Stimulated activated CD4-positive, alpha-beta T cell treated with anti-CD3 and anti-CD28 coated beads, Interleukin-2, amount 100 ng/mL, for 24 hours (primary cell): ENCODE results near the gene MGP.

Source experiments
- DNase-seq, 2 donors: peaks; one replicate each; pipeline ENCODE4 v3.0.0-alpha.2; 2020

MGP gene

GRCh38 chr12:14885718-14886221, at the start of gene MGP:
TSS of gene MGP (minus strand) at chr12:14885854. CDS start at chr12:14885791, 63 bp downstream.
- no peak for DNase-seq

GRCh38 chr12:14935031-14935430, 49.4 kb upstream of the MGP start:
- no peak for DNase-seq

- no peak for DNase-seq
These were observed 48.9 kb upstream of the MGP start for GRCh38 chr12:14934511-14934910.

GRCh38 chr12:14931791-14932560, 46.3 kb upstream of the MGP start:
- no peak for DNase-seq

GRCh38 chr12:14931359-14931758, 45.7 kb upstream of the MGP start:
- DNase-seq: no peak

GRCh38 chr12:14930299-14930698, 44.6 kb upstream of the MGP start:
- DNase-seq: no peak

GRCh38 chr12:14928931-14929330, 43.3 kb upstream of the MGP start:
- DNase-seq: no peak

- DNase-seq: no peak
These were observed 41.6 kb upstream of the MGP start for GRCh38 chr12:14927267-14927666.

GRCh38 chr12:14924541-14924940, 38.9 kb upstream of the MGP start:
- DNase-seq: no peak

- no peak for DNase-seq
These were observed 38.3 kb upstream of the MGP start for GRCh38 chr12:14923944-14924343.

- DNase-seq: no peak
These were observed 35.6 kb upstream of the MGP start for GRCh38 chr12:14921218-14921617.

- DNase-seq: no peak
These were observed 34.9 kb upstream of the MGP start for GRCh38 chr12:14920475-14921126.

- no peak for DNase-seq
These were observed 33.8 kb upstream of the MGP start for GRCh38 chr12:14919455-14919854.

- no peak for DNase-seq
These were observed 30.1 kb upstream of the MGP start for GRCh38 chr12:14915736-14916135.

GRCh38 chr12:14913381-14913781, 27.7 kb upstream of the MGP start:
- DNase-seq: no peak

- DNase-seq: no peak
These were observed 25.5 kb upstream of the MGP start for GRCh38 chr12:14911131-14911530.

- peak; percentile 17 to 42 for DNase-seq
These were observed 24.6 kb upstream of the MGP start for GRCh38 chr12:14910090-14910915.

- no peak for DNase-seq
These were observed 22.3 kb upstream of the MGP start for GRCh38 chr12:14907953-14908352.

- DNase-seq: no peak
These were observed 20.5 kb upstream of the MGP start for GRCh38 chr12:14906114-14906513.

GRCh38 chr12:14905269-14906004, 19.8 kb upstream of the MGP start:
- DNase-seq: no peak

- no peak for DNase-seq
These were observed 19.2 kb upstream of the MGP start for GRCh38 chr12:14904854-14905253.

- no peak for DNase-seq
These were observed 17.9 kb upstream of the MGP start for GRCh38 chr12:14903386-14904098.
